ENCODE measurements around the gene TMEM245. TPM values are rescaled to one million over a fixed set of nuclear protein-coding genes. Genes with fewer than 3 reads are reported as not detected.

TMEM245 gene
- total RNA-seq, 1 donor from 2014 or later = 85.3 TPM

GRCh38 chr9:109040571-109040970 lies 79.2 kb downstream of the TMEM245 start:
- peaks cover 5% of the 10 kb centered on the region for H3K36me3 ChIP-seq
- Mint-ChIP-seq H3K4me3 (no peak overlapping the region), H3K27me3 (ENCODE audit: insufficient read depth, low read depth) (no peaks in the 10 kb centered on the region), H3K27ac (no peak overlapping the region), H3K9me3 (peaks cover 4% of the 10 kb centered on the region), H3K36me3 (peaks cover 42% of the 10 kb centered on the region), H3K4me1 (no peaks in the 10 kb centered on the region)
- no peak overlapping the region for H3K4me2 ChIP-seq
- H3K9me3 ChIP-seq (ENCODE audit: low read depth) = no peaks in the 10 kb centered on the region
- H3K4me1 ChIP-seq = no peaks in the 10 kb centered on the region
- no peak overlapping the region for H2AFZ ChIP-seq (replicated peaks)
- H3F3A ChIP-seq (ENCODE audit: low read depth) = no peaks in the 10 kb centered on the region
- no peak overlapping the region for H3K9ac ChIP-seq
- no peaks in the 10 kb centered on the region for H4K20me1 ChIP-seq (ENCODE audit: low read depth)
- H3K27me3 ChIP-seq = no peaks in the 10 kb centered on the region
- no peak overlapping the region for H3K27ac ChIP-seq
- H3K79me2 ChIP-seq (ENCODE audit: low read depth) = no peaks in the 10 kb centered on the region
- TF ChIP-seq EZH2phosphoT487 (IDR thresholded peaks at IDR 0.05) (no peak), CTCF (IDR thresholded peaks at IDR 0.05) (no peak), EZH2 (IDR thresholded peaks at IDR 0.05) (no peak)
- no peak overlapping the region for H3K4me3 ChIP-seq
- no peak for DNase-seq (ENCODE audit: low spot score)

- Histone ChIP-seq H4K20me1 (ENCODE audit: low read depth) (no peaks in the 10 kb centered on the region), H3K27me3 (no peaks in the 10 kb centered on the region), H3F3A (ENCODE audit: low read depth) (no peaks in the 10 kb centered on the region), H3K9ac (no peak overlapping the region), H2AFZ (replicated peaks) (no peak overlapping the region), H3K36me3 (no peaks in the 10 kb centered on the region), H3K79me2 (ENCODE audit: low read depth) (no peaks in the 10 kb centered on the region), H3K9me3 (ENCODE audit: low read depth) (no peaks in the 10 kb centered on the region), H3K4me3 (no peak overlapping the region), H3K4me1 (no peaks in the 10 kb centered on the region), H3K4me2 (no peak overlapping the region), H3K27ac (no peak overlapping the region)
- H3K4me3 Mint-ChIP-seq = no peak overlapping the region
- H3K4me1 Mint-ChIP-seq = no peaks in the 10 kb centered on the region
- H3K36me3 Mint-ChIP-seq = peaks cover 37% of the 10 kb centered on the region
- no peaks in the 10 kb centered on the region for H3K27me3 Mint-ChIP-seq (ENCODE audit: insufficient read depth, low read depth)
- H3K27ac Mint-ChIP-seq = no peak overlapping the region
- peaks cover 4% of the 10 kb centered on the region for H3K9me3 Mint-ChIP-seq
- TF ChIP-seq EZH2 (IDR thresholded peaks at IDR 0.05) = no peak
- no peak for TF ChIP-seq EZH2phosphoT487 (IDR thresholded peaks at IDR 0.05)
- no peak for TF ChIP-seq CTCF (IDR thresholded peaks at IDR 0.05)
- no peak for DNase-seq (ENCODE audit: low spot score)
Observed at GRCh38 chr9:109039539-109039938, 80.2 kb downstream of the TMEM245 start.

GRCh38 chr9:109037946-109038715 lies 81.6 kb downstream of the TMEM245 start:
- Histone ChIP-seq H3K79me2 (ENCODE audit: low read depth) (no peaks in the 10 kb centered on the region), H4K20me1 (ENCODE audit: low read depth) (no peaks in the 10 kb centered on the region), H3K4me2 (no peak overlapping the region), H3K4me1 (no peaks in the 10 kb centered on the region), H2AFZ (replicated peaks) (no peak overlapping the region), H3K9ac (no peak overlapping the region), H3K36me3 (no peaks in the 10 kb centered on the region), H3K4me3 (no peak overlapping the region), H3K27me3 (no peaks in the 10 kb centered on the region), H3K9me3 (ENCODE audit: low read depth) (no peaks in the 10 kb centered on the region), H3F3A (ENCODE audit: low read depth) (no peaks in the 10 kb centered on the region), H3K27ac (no peak overlapping the region)
- Mint-ChIP-seq H3K9me3 (peaks cover 4% of the 10 kb centered on the region), H3K4me1 (no peaks in the 10 kb centered on the region), H3K27me3 (ENCODE audit: insufficient read depth, low read depth) (no peaks in the 10 kb centered on the region), H3K27ac (no peak overlapping the region), H3K4me3 (no peak overlapping the region), H3K36me3 (peaks cover 39% of the 10 kb centered on the region)
- no peak for DNase-seq (ENCODE audit: low spot score)
- TF ChIP-seq EZH2 (IDR thresholded peaks at IDR 0.05) = no peak
